Fibroblast of gingiva (primary cell): ENCODE data around the gene ANXA2.
A peak's percentile ranks its signal among the peaks of the same experiment; 100 is the strongest.
"Not testable (repeated sequence)": the region's sequence is repeated elsewhere in the genome, so short reads cannot be mapped to it uniquely, and the experiment has no call there.

Source experiments
- DNase-seq: peaks from one replicate; pipeline ENCODE4 v3.0.0-alpha.2; 2011; ENCODE audit warnings: low read depth

Gene ANXA2

DNA sequence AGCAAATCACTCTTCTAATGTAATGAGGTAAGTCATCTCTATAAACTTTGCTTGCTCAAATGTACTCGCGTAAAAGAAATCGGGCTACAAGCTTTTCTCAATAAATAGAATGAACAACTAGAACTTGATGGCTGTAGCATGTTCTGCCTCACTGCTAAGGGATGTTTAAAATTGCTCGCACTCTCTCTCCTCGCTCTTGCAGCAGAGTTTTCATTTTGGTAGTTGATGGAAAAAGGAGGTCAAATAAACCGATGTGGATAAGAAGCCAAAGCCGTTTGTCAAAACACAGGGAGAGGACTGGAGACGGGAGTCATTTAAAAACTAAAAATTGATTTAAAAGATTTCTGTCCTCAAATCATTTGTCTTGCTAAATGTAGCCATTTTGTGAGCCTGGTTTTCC lies 53.3 kb downstream of the ANXA2 start:
- DNase-seq, result peak; percentile 21

GRCh38 chr15:60343221-60343970 lies 54.4 kb downstream of the ANXA2 start:
- DNase-seq, result peak; percentile 53

GRCh38 chr15:60340207-60340921 lies 57.4 kb downstream of the ANXA2 start:
- DNase-seq, result peak; percentile 35

GRCh38 chr15:60339236-60339635 lies 58.5 kb downstream of the ANXA2 start:
- no peak for DNase-seq

- no peak for DNase-seq
Measured at GRCh38 chr15:60338810-60339209, 59.0 kb downstream of the ANXA2 start.

- no peak for DNase-seq
Measured at GRCh38 chr15:60337076-60337475, 60.7 kb downstream of the ANXA2 start.

GRCh38 chr15:60335296-60335695 lies 62.5 kb downstream of the ANXA2 start:
- DNase-seq, result not testable (repeated sequence)

- DNase-seq, result no peak
Measured at GRCh38 chr15:60328852-60329443, 68.8 kb downstream of the ANXA2 start.

GRCh38 chr15:60326824-60327654 lies 70.7 kb downstream of the ANXA2 start:
- DNase-seq, result peak; percentile 42

GRCh38 chr15:60326343-60326742 lies 71.4 kb downstream of the ANXA2 start:
- DNase-seq, result no peak

- no peak for DNase-seq
Measured at GRCh38 chr15:60325905-60326304, 71.9 kb downstream of the ANXA2 start.

DNA sequence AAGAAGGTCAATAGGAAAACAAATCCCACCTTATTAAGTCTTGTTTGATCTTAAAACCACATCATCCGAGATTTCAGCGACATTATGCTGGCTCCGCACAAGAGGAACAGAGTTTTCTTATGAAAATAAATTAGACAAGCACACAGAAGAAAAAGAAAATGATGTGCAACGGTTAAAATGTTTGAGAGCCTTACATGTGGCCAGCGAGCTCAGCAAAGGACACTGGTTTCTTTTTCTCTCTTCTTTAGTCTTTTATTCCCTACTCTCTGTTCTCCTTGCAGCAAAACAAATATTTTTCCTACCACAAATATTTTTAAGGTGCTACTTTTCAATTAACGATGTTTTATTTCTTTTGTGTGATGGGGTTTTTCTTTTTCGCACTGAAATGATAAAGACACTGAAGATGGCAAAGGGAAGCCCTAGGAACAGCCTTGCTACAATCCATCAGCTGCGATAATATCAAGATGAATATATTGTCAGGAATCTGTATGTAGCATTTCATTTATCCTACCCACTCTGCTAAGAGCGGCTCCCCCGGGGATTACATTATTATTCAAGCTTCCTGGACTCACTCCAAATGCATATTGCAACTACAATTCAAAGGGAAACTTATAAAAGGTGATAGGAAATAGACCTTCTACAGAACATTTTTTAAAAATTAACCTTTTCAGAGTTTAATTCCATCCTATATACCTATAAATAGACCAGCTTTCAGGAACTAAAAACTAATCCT lies 72.9 kb downstream of the ANXA2 start:
- no peak for DNase-seq

GRCh38 chr15:60323322-60323721 lies 74.5 kb downstream of the ANXA2 start:
- DNase-seq, result no peak

GRCh38 chr15:60320365-60320764 lies 77.4 kb downstream of the ANXA2 start:
- no peak for DNase-seq

DNA sequence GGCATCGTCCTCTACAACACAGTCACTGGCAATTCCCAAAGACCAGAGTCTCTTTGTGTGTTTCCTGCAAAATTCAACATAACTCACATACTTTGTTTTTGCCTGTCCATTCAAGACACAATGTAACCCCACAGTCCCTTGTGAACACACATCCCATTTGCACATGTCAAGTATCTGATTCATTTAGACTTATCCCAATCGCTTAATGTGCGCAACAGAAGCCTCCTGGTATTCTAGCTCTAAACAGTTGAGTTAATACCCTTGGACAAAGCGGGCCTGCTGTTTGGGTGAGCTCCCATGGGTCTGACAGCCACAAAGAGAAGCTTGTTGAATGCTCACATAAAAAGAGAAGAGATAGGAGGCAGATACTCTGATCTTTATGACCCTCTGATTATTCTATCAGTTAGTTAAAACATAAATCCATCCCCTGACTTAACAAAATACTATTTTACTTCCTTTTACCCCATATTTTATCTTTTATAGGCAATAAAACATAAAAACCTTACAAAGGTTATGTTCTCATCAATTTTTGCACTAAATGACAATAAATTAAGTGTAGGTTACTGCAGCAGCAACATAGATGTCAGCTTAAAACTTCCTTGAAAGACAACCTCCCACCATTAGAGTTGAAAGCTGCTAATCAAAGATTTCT lies 79.4 kb downstream of the ANXA2 start:
- DNase-seq, result no peak

DNA sequence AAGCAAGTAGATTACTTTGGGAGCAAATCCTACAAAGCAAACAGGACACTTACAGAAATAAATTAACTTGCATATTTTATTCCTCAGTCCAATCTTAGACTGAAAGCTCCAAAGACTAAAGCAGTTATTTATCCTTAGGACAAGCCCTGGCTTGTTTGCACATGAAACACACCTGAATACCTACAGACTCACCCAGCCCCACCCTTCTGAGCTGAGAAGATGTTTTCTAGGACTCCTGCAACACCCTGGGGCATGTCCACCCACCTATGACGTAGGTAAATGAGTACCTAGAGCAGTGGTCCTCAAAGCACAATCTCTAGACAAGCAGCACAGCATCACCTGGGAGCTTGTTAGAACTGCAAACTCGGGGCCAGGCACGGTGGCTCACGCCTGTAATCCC lies 80.8 kb downstream of the ANXA2 start:
- DNase-seq, result no peak

GRCh38 chr15:60315878-60316277 lies 81.9 kb downstream of the ANXA2 start:
- no peak for DNase-seq

DNA sequence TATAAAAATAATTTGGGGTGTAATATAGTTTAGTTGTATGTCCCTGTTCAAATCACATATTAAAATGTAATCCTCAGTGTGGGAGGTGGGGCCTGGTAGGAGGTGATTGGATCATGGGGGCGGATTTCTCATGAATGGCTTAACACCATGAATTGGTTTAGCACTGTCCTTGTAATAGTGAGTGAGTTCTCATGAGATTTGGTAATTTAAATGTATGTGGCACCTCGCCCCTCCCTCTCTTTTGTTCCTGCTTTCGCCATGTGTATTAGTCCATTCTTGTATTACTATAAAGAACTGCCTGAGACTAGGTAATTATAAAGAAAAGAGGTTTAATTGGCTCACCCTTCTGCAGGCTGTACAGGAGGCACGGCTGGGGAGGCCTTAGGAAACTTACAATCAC lies 83.9 kb downstream of the ANXA2 start:
- no peak for DNase-seq

DNA sequence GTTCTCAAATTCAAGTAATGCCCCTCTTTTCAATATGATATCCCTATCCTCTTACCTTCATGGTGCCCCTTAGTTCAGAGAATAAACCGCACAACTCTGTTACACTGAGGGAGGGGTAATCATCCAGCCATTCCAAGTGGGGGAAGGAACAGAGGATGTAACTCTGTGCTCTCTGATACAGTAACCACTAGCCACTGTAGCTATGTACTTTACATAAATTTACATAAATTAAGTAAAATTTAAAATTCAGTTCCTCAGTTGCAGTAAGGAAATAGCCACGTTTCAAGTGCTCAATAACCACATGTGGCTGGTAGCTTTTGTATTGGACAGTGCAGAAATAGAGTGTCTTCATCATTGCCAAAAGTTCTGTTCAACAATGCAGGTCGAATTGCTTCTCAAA lies 90.8 kb downstream of the ANXA2 start:
- no peak for DNase-seq

DNA sequence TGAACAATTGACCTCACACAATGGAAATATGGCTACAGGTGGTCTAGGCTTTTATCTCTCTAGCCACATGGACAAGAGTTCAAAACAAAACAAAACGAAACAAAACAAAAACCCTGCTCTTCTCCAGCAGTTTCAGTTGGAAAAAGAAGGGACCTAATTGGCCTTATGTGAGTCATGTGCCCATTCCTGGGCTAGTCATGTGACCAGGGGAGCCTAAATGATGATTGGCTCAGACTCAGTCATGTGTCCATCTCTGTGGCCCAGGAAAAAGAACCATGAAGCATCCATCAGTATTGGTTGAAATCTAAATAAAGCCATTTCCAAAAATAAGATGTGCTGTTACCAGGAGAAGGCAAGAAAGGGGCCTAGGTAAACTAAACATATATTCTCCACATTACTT lies 96.8 kb downstream of the ANXA2 start:
- DNase-seq, result no peak

DNA sequence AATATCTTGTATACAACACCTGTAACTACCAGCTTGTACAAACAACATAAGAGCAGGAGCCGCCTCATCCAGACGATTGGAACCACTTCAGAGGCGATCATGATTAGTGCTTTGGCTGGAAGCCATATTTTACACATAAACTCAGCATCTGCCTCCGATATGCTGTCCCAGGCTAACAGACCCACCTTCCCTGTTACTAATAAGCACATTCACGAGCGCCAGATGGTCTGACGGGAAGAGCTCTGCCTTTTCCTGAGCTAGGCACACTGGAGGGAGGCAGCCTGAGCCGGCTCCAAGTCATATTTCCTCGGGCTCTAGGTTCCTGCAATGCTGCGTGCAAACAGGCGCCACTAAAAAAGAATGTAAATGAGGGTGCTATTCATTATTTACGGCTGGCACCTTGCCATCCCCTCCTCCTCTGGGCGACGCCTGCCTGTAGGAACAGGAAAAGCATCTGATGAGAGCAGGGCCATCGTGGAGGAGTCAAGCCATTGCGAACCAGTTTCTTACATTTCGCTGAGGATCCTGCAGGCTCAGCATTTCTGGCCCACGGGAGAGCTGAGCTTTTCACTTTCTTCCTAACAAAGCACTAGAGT lies 98.2 kb downstream of the ANXA2 start:
- peak; percentile 8 for DNase-seq
